HG03135 (cell line): Measurements from ENCODE around the gene SMARCA1.

Experiments used
- ATAC-seq: cut with Tn5 transposase; IDR thresholded peaks from one replicate; pipeline ENCODE4 v1.9.1; 2021; ENCODE audit warnings: mild to moderate bottlenecking, moderate library complexity; ENCODE audit not compliant: unreplicated experiment

The SMARCA1 gene

DNA sequence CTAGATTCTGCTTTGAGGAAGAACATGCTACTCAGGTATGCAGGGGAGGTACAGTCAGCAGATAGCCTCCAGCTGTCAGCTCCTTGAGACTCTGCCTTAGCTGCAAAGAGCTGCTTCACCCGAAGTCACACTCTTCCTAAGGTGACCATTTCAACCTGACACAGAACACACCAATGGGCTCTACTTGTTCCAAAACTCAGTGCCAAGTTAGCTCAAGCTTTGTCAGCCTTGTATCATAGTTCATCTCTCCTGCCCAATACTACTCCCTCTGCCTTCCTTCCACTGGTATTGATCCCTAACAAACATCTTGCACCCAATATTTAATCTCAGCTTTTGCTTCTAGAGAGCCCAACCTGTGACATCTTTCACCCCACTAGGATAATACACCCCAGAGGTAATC, 7.8 kb upstream of the SMARCA1 start:
- ATAC-seq = no peak

- no peak for ATAC-seq
These were observed 7.1 kb upstream of the SMARCA1 start for GRCh38 chrX:129530410-129530809.

- ATAC-seq = no peak
These were observed 6.5 kb upstream of the SMARCA1 start for GRCh38 chrX:129529685-129530281.

GRCh38 chrX:129525896-129526295, 2.6 kb upstream of the SMARCA1 start:
- no peak for ATAC-seq

DNA sequence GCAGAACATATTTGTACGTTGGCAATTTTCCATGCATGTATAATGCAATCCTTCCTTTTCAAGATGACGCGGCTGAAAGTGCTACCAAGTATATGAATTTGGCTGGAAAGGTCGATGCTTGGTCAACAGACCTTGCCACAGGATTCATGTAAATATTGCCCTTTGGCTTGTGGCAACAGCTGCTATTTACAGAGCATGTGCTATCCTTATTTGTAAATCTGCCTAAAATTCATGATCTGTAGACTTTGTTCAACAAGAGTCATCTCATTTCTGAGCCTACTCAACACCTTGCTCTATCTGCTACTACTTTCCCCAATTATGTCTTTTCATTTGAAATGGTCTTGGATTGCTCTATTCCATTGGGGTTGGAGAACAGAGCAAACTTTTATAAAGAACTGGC, 1.9 kb upstream of the SMARCA1 start:
- ATAC-seq = no peak

DNA sequence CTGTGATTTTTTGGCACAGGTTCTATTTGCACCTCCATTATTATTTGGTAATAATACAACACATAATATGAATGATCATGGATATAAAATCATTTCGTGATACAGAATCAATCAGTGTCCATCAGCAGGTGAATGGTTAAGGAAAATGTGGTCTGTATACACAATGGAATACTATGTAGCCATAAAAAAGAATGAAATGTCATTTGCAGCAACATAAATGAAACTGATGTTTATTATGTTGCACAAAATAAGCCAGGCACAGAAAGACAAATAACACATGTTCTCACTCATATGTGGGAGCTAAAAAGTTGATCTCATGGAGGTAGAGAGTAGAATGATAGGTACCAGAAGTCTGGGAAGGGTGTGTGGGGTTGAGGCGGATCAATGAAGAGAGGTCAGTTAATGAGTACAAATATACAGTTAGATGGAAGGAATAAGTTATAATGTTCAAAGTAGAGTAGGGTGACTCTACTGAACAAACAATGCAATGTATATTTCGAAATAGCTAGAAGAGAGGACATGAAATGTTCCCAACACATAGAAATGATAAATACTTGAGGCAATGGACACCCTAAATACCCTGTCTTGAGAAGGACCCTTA, 1.1 kb upstream of the SMARCA1 start:
- no peak for ATAC-seq

- no peak for ATAC-seq
These were observed 859 bp downstream of the SMARCA1 start for GRCh38 chrX:129522184-129523078.

- no peak for ATAC-seq
These were observed 3.1 kb downstream of the SMARCA1 start for GRCh38 chrX:129520151-129520550.

DNA sequence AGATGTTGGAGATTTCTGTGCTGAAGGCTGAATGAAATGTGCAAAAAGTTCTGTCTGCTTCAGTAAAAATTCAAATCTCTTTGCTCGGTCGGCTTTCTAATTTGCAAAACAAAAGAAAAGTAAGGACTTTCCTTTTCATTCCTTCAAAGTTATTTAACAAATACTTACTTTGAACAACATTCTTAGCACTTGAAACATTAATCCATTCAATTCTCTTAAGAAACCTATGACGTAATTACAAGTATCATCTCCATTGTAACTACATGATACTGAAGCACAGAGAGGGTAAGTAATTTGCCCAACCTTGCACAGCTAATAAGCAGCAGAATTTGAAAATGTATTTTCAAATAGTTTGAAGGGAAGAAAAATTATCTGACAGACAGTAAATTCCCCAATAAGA, 6.9 kb downstream of the SMARCA1 start:
- ATAC-seq = no peak

- no peak for ATAC-seq
These were observed 10.9 kb downstream of the SMARCA1 start for GRCh38 chrX:129512409-129512808.

- no peak for ATAC-seq
These were observed 11.6 kb downstream of the SMARCA1 start for GRCh38 chrX:129511689-129512088.

- ATAC-seq = no peak
These were observed 13.0 kb downstream of the SMARCA1 start for GRCh38 chrX:129510331-129510730.

DNA sequence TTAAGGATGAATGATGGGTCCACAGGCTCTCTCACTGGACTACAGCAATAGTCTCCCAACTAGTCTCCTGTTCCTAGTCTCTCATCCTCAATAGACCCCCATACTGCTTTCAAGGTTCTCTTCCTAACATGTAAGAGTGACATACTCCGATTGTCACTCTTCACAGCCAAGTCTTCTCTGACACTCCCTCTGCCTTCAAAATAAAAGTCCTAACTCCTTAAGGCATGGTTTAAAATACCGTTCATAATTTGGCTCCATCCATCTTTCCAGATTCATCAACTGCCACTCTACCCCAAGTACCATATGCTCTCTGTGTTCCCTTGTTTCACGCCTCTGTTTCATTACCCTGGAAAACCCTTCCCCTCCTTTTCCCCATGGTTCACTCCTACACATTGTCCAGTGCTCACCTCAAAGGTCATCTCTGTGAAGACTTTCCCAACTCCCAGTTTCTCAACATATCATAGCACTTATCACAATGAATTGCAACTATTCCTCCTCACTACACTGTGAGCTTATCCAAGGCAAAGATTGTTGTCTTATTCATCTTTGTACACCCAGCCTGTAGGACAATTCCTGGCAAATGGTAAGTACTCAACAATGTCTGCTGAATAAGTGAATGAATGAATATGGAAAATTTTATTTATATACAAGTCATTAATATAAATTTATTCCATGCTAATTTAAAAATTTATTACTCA, 26.0 kb downstream of the SMARCA1 start:
- no peak for ATAC-seq

DNA sequence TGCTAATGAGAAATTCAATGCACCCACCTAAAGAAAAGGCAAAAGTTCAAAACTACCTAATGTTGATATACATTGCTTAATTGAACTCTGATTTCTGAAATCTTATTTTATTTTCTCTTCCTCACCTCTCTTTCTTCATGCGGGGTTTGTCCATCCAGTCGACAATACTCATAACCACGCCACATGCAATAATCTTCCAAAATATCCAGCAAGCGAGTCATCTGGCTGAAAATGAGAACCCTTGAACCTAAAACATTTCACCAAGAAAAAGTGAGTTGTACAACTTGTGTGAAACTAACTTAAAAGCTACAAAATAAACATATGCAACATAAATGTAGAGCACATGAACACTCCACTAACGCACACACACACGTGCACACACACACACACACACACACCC, 26.7 kb downstream of the SMARCA1 start:
- ATAC-seq = no peak

- ATAC-seq = no peak
These were observed 27.4 kb downstream of the SMARCA1 start for GRCh38 chrX:129495900-129496299.

DNA sequence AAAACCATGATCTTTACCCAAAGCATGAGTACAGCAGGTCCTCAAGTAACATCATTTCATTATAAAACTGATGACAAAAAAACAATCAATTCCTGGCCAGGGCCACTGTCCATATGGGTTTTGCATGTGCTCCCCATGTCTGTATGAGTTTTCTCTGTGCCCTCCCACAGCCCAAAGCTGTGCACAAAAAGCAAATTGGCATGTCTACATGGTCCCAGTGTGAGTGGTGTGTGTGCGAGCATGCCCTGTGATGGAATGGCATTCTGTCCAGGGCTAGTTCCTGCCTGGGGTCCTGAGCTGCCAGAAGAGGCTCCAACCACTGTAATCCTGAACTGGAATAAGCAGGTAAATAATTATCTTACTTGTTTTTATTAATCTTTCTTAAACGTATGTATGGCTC, 28.4 kb downstream of the SMARCA1 start:
- ATAC-seq = no peak

DNA sequence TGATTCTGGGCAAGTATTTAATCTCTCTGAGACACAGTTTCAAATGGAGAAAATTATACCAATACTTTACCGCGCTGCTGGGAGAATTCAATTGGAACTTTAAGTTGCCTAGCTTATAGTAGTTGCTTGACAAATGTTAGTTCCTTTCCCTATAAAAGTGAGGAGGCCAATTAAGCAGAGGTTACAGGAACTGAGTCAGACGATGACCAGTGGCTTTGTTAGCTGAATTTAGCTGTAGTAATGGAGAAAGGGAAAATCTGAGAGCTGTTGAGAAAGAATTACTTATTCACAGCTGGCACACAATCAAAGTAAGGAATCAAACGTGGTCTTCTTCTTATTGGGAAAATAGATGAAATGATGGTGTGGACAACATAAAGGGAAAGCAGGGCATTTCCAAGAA, 29.6 kb downstream of the SMARCA1 start:
- no peak for ATAC-seq

- ATAC-seq = no peak
These were observed 33.0 kb downstream of the SMARCA1 start for GRCh38 chrX:129490330-129490729.

- no peak for ATAC-seq
These were observed 34.9 kb downstream of the SMARCA1 start for GRCh38 chrX:129488359-129488758.

DNA sequence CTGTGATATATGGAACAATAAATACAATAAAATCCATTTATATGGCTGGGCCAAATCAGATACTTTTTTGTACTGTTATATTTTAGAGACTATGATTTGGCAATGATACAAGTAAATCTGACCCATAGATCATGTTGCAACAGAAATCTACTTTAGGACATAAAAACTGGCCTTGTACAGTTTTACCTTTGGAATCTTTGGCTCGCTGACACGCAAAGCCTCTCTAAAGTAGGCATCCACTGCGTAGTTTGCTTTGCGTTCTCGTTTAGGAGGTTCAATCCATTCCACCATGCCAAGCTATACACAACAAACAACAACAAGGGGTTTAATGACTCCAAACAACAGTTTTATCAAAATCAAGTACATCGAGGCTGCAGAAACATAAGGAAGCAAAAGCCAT, 42.4 kb downstream of the SMARCA1 start:
- ATAC-seq = no peak

GRCh38 chrX:129478516-129478915, 44.8 kb downstream of the SMARCA1 start:
- ATAC-seq = no peak
